ENCODE data around the gene CAPZB.

The CAPZB gene

GRCh38 chr1:19496527-19496874 lies 11.2 kb upstream of the CAPZB start:
- DNase-seq (ENCODE audit: low read depth) = no peak
- no peak for TF ChIP-seq CTCF (conservative IDR thresholded peaks at IDR 0.05; ENCODE audit: low read depth, low read length)
- no peak overlapping the region for H3K4me3 ChIP-seq (ENCODE audit: low read depth, low read length)

GRCh38 chr1:19495799-19496526 lies 10.6 kb upstream of the CAPZB start:
- DNase-seq (ENCODE audit: low read depth) = peak; percentile 66
- peak; percentile 6 for TF ChIP-seq CTCF (conservative IDR thresholded peaks at IDR 0.05; ENCODE audit: low read depth, low read length)
- no peak overlapping the region for H3K4me3 ChIP-seq (ENCODE audit: low read depth, low read length)

- no peak for TF ChIP-seq CTCF (conservative IDR thresholded peaks at IDR 0.05; ENCODE audit: low read depth, low read length)
- H3K4me3 ChIP-seq (ENCODE audit: low read depth, low read length) = no peak overlapping the region
- peak; percentile 61 for DNase-seq (ENCODE audit: low read depth)
Measured at GRCh38 chr1:19495000-19495656, 9.8 kb upstream of the CAPZB start.

GRCh38 chr1:19493547-19493946 lies 8.2 kb upstream of the CAPZB start:
- no peak for DNase-seq (ENCODE audit: low read depth)
- no peak overlapping the region for H3K4me3 ChIP-seq (ENCODE audit: low read depth, low read length)
- TF ChIP-seq CTCF (conservative IDR thresholded peaks at IDR 0.05; ENCODE audit: low read depth, low read length) = no peak

GRCh38 chr1:19489996-19490395 lies 4.7 kb upstream of the CAPZB start:
- no peak for DNase-seq (ENCODE audit: low read depth)
- no peak for TF ChIP-seq CTCF (conservative IDR thresholded peaks at IDR 0.05; ENCODE audit: low read depth, low read length)
- no peak overlapping the region for H3K4me3 ChIP-seq (ENCODE audit: low read depth, low read length)

GRCh38 chr1:19488136-19488535 lies 2.8 kb upstream of the CAPZB start:
- no peak for TF ChIP-seq CTCF (conservative IDR thresholded peaks at IDR 0.05; ENCODE audit: low read depth, low read length)
- DNase-seq (ENCODE audit: low read depth) = no peak
- no peak overlapping the region for H3K4me3 ChIP-seq (ENCODE audit: low read depth, low read length)

Measured in choroid plexus epithelial cell (primary cell).